CD14-positive monocyte (primary cell): ENCODE measurements around the gene TMED10. TPM values are rescaled to one million over a fixed set of nuclear protein-coding genes. Genes with fewer than 3 reads are reported as not detected.
A peak's percentile ranks its signal among the peaks of the same experiment; 100 is the strongest.

Experiments
- DNase-seq, 3 donors: peaks; one replicate each; pipeline ENCODE4 v3.0.0-alpha.2; 2011 to 2022
- H2AFZ ChIP-seq: 2 replicates; pipeline ENCODE4 v1.6.0; 2012; ENCODE audit warnings: mild to moderate bottlenecking, low read depth, low read length, inconsistent platforms; ENCODE audit not compliant: insufficient read depth, poor library complexity, severe bottlenecking
- H3K27ac ChIP-seq, 2 donors: 1 replicate in 1 of 2; 2 replicates in 1 of 2; pipeline ENCODE4 v1.5.1; 2012 to 2013; ENCODE audit warnings: low read length in 2 of 2, control low read depth in 1 of 2, inconsistent platforms in 1 of 2, low read depth in 1 of 2, mild to moderate bottlenecking in 1 of 2
- H3K27me3 ChIP-seq, 2 donors: one replicate each; pipeline versions ENCODE4 v1.6.0 to v1.6.1; 2011 to 2013; ENCODE audit warnings: low read length in 2 of 2; ENCODE audit not compliant: control insufficient read depth in 2 of 2, insufficient read depth in 2 of 2
- H3K36me3 ChIP-seq, 2 donors: replicated peaks in 1 of 2; 1 replicate in 1 of 2; 2 replicates in 1 of 2; pipeline versions ENCODE4 v1.5.1 to v1.6.1; 2012 to 2013; ENCODE audit warnings: low read length in 2 of 2, control low read depth in 1 of 2, inconsistent platforms in 1 of 2, mild to moderate bottlenecking in 1 of 2; ENCODE audit not compliant: insufficient read depth in 2 of 2, control insufficient read depth in 1 of 2
- H3K4me1 ChIP-seq, 2 donors: 1 replicate in 1 of 2; 2 replicates in 1 of 2; pipeline versions ENCODE4 v1.5.1 to v1.6.1; 2012 to 2013; ENCODE audit warnings: low read length in 2 of 2, control low read depth in 1 of 2, inconsistent platforms in 1 of 2, mild to moderate bottlenecking in 1 of 2, moderate library complexity in 1 of 2; ENCODE audit not compliant: insufficient read depth in 2 of 2, control insufficient read depth in 1 of 2
- H3K4me2 ChIP-seq: replicated peaks from 2 replicates; pipeline ENCODE3; 2012; ENCODE audit warnings: low read length, moderate library complexity, mild to moderate bottlenecking; ENCODE audit not compliant: poor library complexity, severe bottlenecking; ENCODE audit errors: extremely low read depth
- H3K4me3 ChIP-seq, 3 experiments: fragments of 200-600 bp in 1 of 3; sonication (generic) in 1 of 3; replicated peaks in 1 of 3; 1 replicate in 2 of 3; 2 replicates in 1 of 3; pipeline ENCODE4 v1.5.1; 2011 to 2013; ENCODE audit warnings: low read length in 3 of 3, mild to moderate bottlenecking in 3 of 3, control low read depth in 2 of 3, low read depth in 2 of 3, inconsistent platforms in 1 of 3, moderate library complexity in 1 of 3
- H3K79me2 ChIP-seq: 2 replicates; pipeline ENCODE4 v1.6.0; 2012; ENCODE audit warnings: mild to moderate bottlenecking, control low read depth, inconsistent platforms, low read length, moderate library complexity; ENCODE audit not compliant: insufficient read depth
- H3K9ac ChIP-seq: 2 replicates; pipeline ENCODE4 v1.6.0; 2017; ENCODE audit warnings: low read length, mild to moderate bottlenecking; ENCODE audit not compliant: insufficient read depth, poor library complexity, severe bottlenecking
- H3K9me3 ChIP-seq, 2 donors: replicated peaks in 1 of 2; 1 replicate in 1 of 2; 2 replicates in 1 of 2; pipeline versions ENCODE4 v1.5.1 to v1.6.1; 2012 to 2013; ENCODE audit warnings: low read length in 2 of 2, control low read depth in 1 of 2; ENCODE audit not compliant: control insufficient read depth in 1 of 2, insufficient read depth in 1 of 2
- H4K20me1 ChIP-seq: 2 replicates; pipeline ENCODE4 v1.6.0; 2012; ENCODE audit warnings: mild to moderate bottlenecking, low read length, control low read depth, moderate library complexity; ENCODE audit not compliant: insufficient read depth
- H3K27ac Mint-ChIP-seq, 7 donors: one replicate each; pipeline ENCODE4 v1.8.0; 2020; ENCODE audit warnings: mild to moderate bottlenecking in 7 of 7, mixed read lengths in 7 of 7, moderate library complexity in 6 of 7, inconsistent platforms in 2 of 7
- H3K27me3 Mint-ChIP-seq, 3 donors: one replicate each; pipeline ENCODE4 v1.8.0; 2021 to 2022; ENCODE audit warnings: low read depth in 3 of 3, mild to moderate bottlenecking in 3 of 3, mixed read lengths in 3 of 3, moderate library complexity in 3 of 3, inconsistent platforms in 1 of 3
- H3K36me3 Mint-ChIP-seq, 2 donors: one replicate each; pipeline ENCODE4 v1.8.0; 2020; ENCODE audit warnings: mixed read lengths in 2 of 2, inconsistent platforms in 1 of 2, mild to moderate bottlenecking in 1 of 2
- H3K4me1 Mint-ChIP-seq: one replicate; pipeline ENCODE4 v1.8.0; 2020; ENCODE audit warnings: mild to moderate bottlenecking, mixed read lengths
- H3K4me3 Mint-ChIP-seq, 2 donors: one replicate each; pipeline ENCODE4 v1.8.0; 2020; ENCODE audit warnings: mild to moderate bottlenecking in 2 of 2, mixed read lengths in 2 of 2, moderate library complexity in 1 of 2
- H3K9me3 Mint-ChIP-seq, 7 donors: one replicate each; pipeline ENCODE4 v1.8.0; 2020 to 2022; ENCODE audit warnings: mixed read lengths in 7 of 7, mild to moderate bottlenecking in 6 of 7, moderate library complexity in 6 of 7, inconsistent platforms in 2 of 7
- WGBS: methylation state at CpG from one replicate; pipeline ENCODE4 v1.1.5; 2013; ENCODE audit warnings: missing lambda C conversion rate; ENCODE audit not compliant: insufficient coverage; 5-methylcytosine and 5-hydroxymethylcytosine counted together
- intact Hi-C, 2 donors: fragments of 100-400 bp; cut with micrococcal nuclease; formaldehyde crosslinking; loops; one replicate each; pipeline versions ENCODE4 v1.15.0 to v1.15.1; 2023
- polyA plus RNA-seq, 3 donors: library from polyadenylated mRNA; depleted of rRNA in 1 of 3; unstranded in 2 of 3; stranded (reverse) in 1 of 3; fragments of 300-500 nt in 2 of 3; fragments of >200 nt in 1 of 3; fragmentation: Illumina TruSeq in 2 of 3; gene quantifications; 1 replicate in 2 of 3; 2 replicates in 1 of 3; pipeline ENCODE4 v1.2.3, GENCODE V29; 2012 to 2021
- TF ChIP-seq, protein P1 (sequence below): fragments of 200-600 bp; IDR thresholded peaks from one replicate; pipeline ENCODE4 v1.8.0; 2022; ENCODE audit warnings: antibody characterized with exemption, mild to moderate bottlenecking

TMED10 gene
- polyA plus RNA-seq, 3 donors, result 98.5 to 243 (median 233) TPM

GRCh38 chr14:75144944-75145343 is 31.5 kb downstream of the TMED10 start:
- Histone ChIP-seq H2AFZ (no peak overlapping the region), H3K4me3 (peak overlapping the region in 1 of 3 experiments; percentile 29), H3K27ac (peak overlapping the region; percentile 65 to 78), H3K9ac (no peak overlapping the region), H3K27me3 (no peaks in the 10 kb centered on the region), H3K9me3 (no peaks in the 10 kb centered on the region), H4K20me1 (no peaks in the 10 kb centered on the region), H3K4me1 (peaks cover 64 to 87% of the 10 kb centered on the region in 2 donors), H3K4me2 (peak overlapping the region; percentile 23), H3K79me2 (peaks cover 90% of the 10 kb centered on the region), H3K36me3 (peaks cover 7 to 11% of the 10 kb centered on the region in 2 donors)
- H3K27ac Mint-ChIP-seq, result peak overlapping the region; percentile 92 to 99 (median 96)
- peaks cover 0 to 2% (median 0%) of the 10 kb centered on the region in 7 donors for H3K9me3 Mint-ChIP-seq
- DNase-seq, result peak; percentile 85 to 95 (median 95)
- 13% methylated on average over 3 of the region's 5 CpGs for WGBS
- intact Hi-C loops, result loop anchor here in 1 of 2 donors (5.0 kb wide), 1 partner anchor 42 kb away; no protein-coding TSS in a partner anchor
- peaks cover 47 to 59% of the 10 kb centered on the region in 2 donors for H3K36me3 Mint-ChIP-seq
- TF ChIP-seq, protein P1, sequence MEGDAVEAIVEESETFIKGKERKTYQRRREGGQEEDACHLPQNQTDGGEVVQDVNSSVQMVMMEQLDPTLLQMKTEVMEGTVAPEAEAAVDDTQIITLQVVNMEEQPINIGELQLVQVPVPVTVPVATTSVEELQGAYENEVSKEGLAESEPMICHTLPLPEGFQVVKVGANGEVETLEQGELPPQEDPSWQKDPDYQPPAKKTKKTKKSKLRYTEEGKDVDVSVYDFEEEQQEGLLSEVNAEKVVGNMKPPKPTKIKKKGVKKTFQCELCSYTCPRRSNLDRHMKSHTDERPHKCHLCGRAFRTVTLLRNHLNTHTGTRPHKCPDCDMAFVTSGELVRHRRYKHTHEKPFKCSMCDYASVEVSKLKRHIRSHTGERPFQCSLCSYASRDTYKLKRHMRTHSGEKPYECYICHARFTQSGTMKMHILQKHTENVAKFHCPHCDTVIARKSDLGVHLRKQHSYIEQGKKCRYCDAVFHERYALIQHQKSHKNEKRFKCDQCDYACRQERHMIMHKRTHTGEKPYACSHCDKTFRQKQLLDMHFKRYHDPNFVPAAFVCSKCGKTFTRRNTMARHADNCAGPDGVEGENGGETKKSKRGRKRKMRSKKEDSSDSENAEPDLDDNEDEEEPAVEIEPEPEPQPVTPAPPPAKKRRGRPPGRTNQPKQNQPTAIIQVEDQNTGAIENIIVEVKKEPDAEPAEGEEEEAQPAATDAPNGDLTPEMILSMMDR, result no peak
- H3K4me3 Mint-ChIP-seq, result peak overlapping the region; percentile 15 to 52
- peaks cover 0 to 2% (median 0%) of the 10 kb centered on the region in 3 donors for H3K27me3 Mint-ChIP-seq
- H3K4me1 Mint-ChIP-seq, result peaks cover 74% of the 10 kb centered on the region

DNA sequence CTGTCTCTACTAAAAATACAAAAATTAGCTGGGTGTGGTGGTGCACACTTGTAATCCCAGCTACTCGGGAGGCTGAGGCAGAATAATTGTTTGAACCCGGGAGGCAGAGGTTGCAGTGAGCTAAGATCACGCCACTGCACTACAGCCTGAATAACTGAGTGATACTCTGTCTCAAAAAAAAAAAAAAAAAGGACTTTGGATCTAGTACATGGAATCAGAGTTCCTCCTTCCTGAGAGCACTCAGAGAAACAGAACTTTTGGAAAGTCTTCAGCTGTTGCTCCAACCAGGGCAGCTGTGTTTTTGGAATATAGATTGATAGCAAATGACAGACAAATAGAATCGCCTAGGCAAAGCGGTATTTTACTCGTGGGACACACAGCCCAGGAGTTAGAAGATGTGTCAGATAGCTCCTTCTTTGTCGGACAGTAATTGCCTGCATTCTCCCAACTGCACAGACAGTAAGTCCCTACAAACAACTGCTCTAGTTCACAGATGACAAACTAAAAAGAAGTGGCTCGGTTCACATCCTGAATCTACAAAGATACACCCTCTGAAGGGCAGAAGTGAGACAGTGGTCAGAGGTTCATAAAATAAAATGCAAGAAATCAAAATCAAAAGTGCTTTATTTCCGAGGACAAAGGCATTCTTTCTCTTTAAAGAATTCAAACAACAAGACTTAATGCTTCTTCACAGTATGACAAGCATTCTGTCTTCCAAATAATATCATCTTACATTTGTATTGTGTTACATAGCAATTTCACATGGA is 32.5 kb downstream of the TMED10 start:
- TF ChIP-seq, protein P1, result no peak

More for the DNA sequence above, 32.5 kb downstream of the TMED10 start:
- peaks cover 37 to 49% of the 10 kb centered on the region in 2 donors for H3K36me3 Mint-ChIP-seq
- Histone ChIP-seq H3K4me3 (no peak overlapping the region), H3K4me2 (peak overlapping the region; percentile 23), H2AFZ (no peak overlapping the region), H3K27ac (peak overlapping the region in 1 of 2 donors; percentile 78), H3K36me3 (peaks cover 1 to 2% of the 10 kb centered on the region in 2 donors), H3K27me3 (no peaks in the 10 kb centered on the region), H4K20me1 (no peaks in the 10 kb centered on the region), H3K9ac (no peak overlapping the region), H3K79me2 (peaks cover 90% of the 10 kb centered on the region), H3K9me3 (no peaks in the 10 kb centered on the region), H3K4me1 (peaks cover 68 to 89% of the 10 kb centered on the region in 2 donors)
- 98% methylated on average over 6 of the region's 9 CpGs for WGBS
- no peak overlapping the region for H3K4me3 Mint-ChIP-seq
- DNase-seq, result no peak
- peaks cover 0 to 2% (median 0%) of the 10 kb centered on the region in 3 donors for H3K27me3 Mint-ChIP-seq
- peaks cover 0 to 2% (median 0%) of the 10 kb centered on the region in 7 donors for H3K9me3 Mint-ChIP-seq
- H3K4me1 Mint-ChIP-seq, result peaks cover 82% of the 10 kb centered on the region
- peak overlapping the region; percentile 92 to 99 (median 96) for H3K27ac Mint-ChIP-seq
- intact Hi-C loops, result no loop called here
